Stimulated activated CD4-positive, alpha-beta T cell treated with anti-CD3 and anti-CD28 coated beads, Interleukin-2, amount 100 ng/mL, for 24 hours (primary cell): ENCODE measurements around the gene ZNF586.

Source experiments
- DNase-seq, 2 donors: peaks; one replicate each; pipeline ENCODE4 v3.0.0-alpha.2; 2020

ZNF586 gene

DNA sequence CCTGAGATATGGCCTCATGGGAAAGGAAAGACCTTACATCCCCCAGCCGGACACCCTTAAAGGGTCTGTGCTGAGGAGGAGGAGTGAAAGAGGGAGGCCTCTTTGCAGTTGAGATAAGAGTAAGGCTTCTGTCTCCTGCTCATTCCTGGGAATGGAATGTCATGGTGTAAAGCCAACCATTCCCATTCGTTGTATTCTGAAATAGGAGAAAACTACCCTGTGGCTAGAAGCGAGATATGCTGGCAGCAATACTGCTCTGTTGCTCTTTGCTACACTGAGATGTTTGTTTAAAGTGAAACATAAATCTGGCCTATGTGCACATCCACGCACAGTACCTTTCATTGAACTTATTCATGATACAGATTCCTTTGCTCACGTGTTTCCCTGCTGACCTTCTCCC lies 59.8 kb downstream of the ZNF586 start:
- no peak for DNase-seq

- peak; percentile 47 to 50 for DNase-seq
Observed at GRCh38 chr19:57830071-57830602, 60.7 kb downstream of the ZNF586 start, which contains the start of gene ZNF587B. Gene ZNF587B, plus strand, starts transcription at chr19:57830299. Its CDS starts 230 bp downstream, at chr19:57830529.
